Skeletal muscle tissue (tissue), 4 donors: ENCODE results near the gene SLC41A3. TPM values are rescaled to one million over a fixed set of nuclear protein-coding genes. Genes with fewer than 3 reads are reported as not detected.
A peak's percentile ranks its signal among the peaks of the same experiment; 100 is the strongest.
"Not testable (repeated sequence)": the region's sequence is repeated elsewhere in the genome, so short reads cannot be mapped to it uniquely, and the experiment has no call there.

Experiments used
- H3K27ac ChIP-seq: one replicate; pipeline ENCODE4 v1.7.0; 2013; ENCODE audit warnings: mild to moderate bottlenecking, low read depth, low read length, inconsistent platforms
- H3K27me3 ChIP-seq, 3 donors: one replicate each; pipeline ENCODE4 v1.7.0; 2013; ENCODE audit warnings: low read length in 3 of 3; ENCODE audit not compliant: control insufficient read depth in 3 of 3, insufficient read depth in 3 of 3
- H3K36me3 ChIP-seq, 3 donors: one replicate each; pipeline ENCODE4 v1.7.0; 2013; ENCODE audit warnings: low read length in 3 of 3; ENCODE audit not compliant: control insufficient read depth in 3 of 3, insufficient read depth in 3 of 3
- H3K4me1 ChIP-seq, 3 donors: one replicate each; pipeline ENCODE4 v1.7.0; 2013; ENCODE audit warnings: low read length in 3 of 3, mild to moderate bottlenecking in 3 of 3; ENCODE audit not compliant: control insufficient read depth in 3 of 3, insufficient read depth in 3 of 3
- H3K4me3 ChIP-seq, 3 donors: one replicate each; pipeline ENCODE4 v1.7.0; 2013; ENCODE audit warnings: low read length in 3 of 3
- H3K9ac ChIP-seq, 3 donors: one replicate each; pipeline ENCODE4 v1.7.0; 2013; ENCODE audit warnings: low read length in 3 of 3, mild to moderate bottlenecking in 3 of 3, moderate library complexity in 2 of 3, low read depth in 1 of 3
- H3K9me3 ChIP-seq, 3 donors: one replicate each; pipeline ENCODE4 v1.7.0; 2013; ENCODE audit warnings: low read length in 3 of 3; ENCODE audit not compliant: control insufficient read depth in 3 of 3
- total RNA-seq: library from RNA; depleted of rRNA; stranded (reverse); fragments of >200 nt; gene quantifications from one replicate; pipeline ENCODE4 v1.2.3, GENCODE V29; 2014
- donor health status: Osteomylitis.

The SLC41A3 gene
- total RNA-seq, 1 donor from 2014 or later: 31.3 TPM

GRCh38 chr3:126067959-126068358 lies 16.0 kb downstream of the SLC41A3 start:
- Histone ChIP-seq H3K9ac (peak overlapping the region in 1 of 3 donors; percentile 3), H3K36me3 (peaks cover 0 to 14% (median 2%) of the 10 kb centered on the region in 3 donors), H3K9me3 (no peaks in the 10 kb centered on the region), H3K27ac (no peak overlapping the region), H3K4me1 (peaks cover 0 to 12% (median 7%) of the 10 kb centered on the region in 3 donors), H3K27me3 (no peaks in the 10 kb centered on the region), H3K4me3 (no peak overlapping the region)

- H3K27ac ChIP-seq, H3K9me3 ChIP-seq, H3K9ac ChIP-seq, H3K27me3 ChIP-seq, H3K4me3 ChIP-seq: not testable (repeated sequence)
- Histone ChIP-seq H3K4me1 (peaks cover 0 to 15% (median 10%) of the 10 kb centered on the region in 3 donors), H3K36me3 (peaks cover 0 to 14% (median 2%) of the 10 kb centered on the region in 3 donors)
Observed at GRCh38 chr3:126066676-126067075, 17.2 kb downstream of the SLC41A3 start.

- no peak overlapping the region for H3K27ac ChIP-seq
- H3K36me3 ChIP-seq: peaks cover 0 to 14% (median 2%) of the 10 kb centered on the region in 3 donors
- no peaks in the 10 kb centered on the region for H3K9me3 ChIP-seq
- H3K4me1 ChIP-seq: peaks cover 6 to 23% (median 18%) of the 10 kb centered on the region in 3 donors
- no peaks in the 10 kb centered on the region for H3K27me3 ChIP-seq
- no peak overlapping the region for H3K9ac ChIP-seq
- H3K4me3 ChIP-seq: no peak overlapping the region
Observed at GRCh38 chr3:126065876-126066275, 18.0 kb downstream of the SLC41A3 start.

- no peak overlapping the region for H3K27ac ChIP-seq
- no peaks in the 10 kb centered on the region for H3K9me3 ChIP-seq
- no peak overlapping the region for H3K9ac ChIP-seq
- H3K27me3 ChIP-seq: no peaks in the 10 kb centered on the region
- peaks cover 10 to 33% (median 22%) of the 10 kb centered on the region in 3 donors for H3K4me1 ChIP-seq
- no peak overlapping the region for H3K4me3 ChIP-seq
- H3K36me3 ChIP-seq: peaks cover 0 to 15% (median 2%) of the 10 kb centered on the region in 3 donors
Observed at GRCh38 chr3:126064627-126065258, 19.2 kb downstream of the SLC41A3 start.

GRCh38 chr3:126063358-126063965 lies 20.5 kb downstream of the SLC41A3 start:
- Histone ChIP-seq H3K27me3 (no peaks in the 10 kb centered on the region), H3K4me1 (peaks cover 16 to 42% (median 33%) of the 10 kb centered on the region in 3 donors), H3K4me3 (no peak overlapping the region), H3K27ac (no peak overlapping the region), H3K9ac (no peak overlapping the region), H3K9me3 (no peaks in the 10 kb centered on the region), H3K36me3 (peaks cover 0 to 18% (median 2%) of the 10 kb centered on the region in 3 donors)

- Histone ChIP-seq H3K4me1 (peaks cover 30 to 62% (median 51%) of the 10 kb centered on the region in 3 donors), H3K36me3 (peaks cover 0 to 9% (median 0%) of the 10 kb centered on the region in 3 donors), H3K9me3 (no peaks in the 10 kb centered on the region), H3K9ac (no peak overlapping the region), H3K27ac (peak overlapping the region; percentile 32), H3K4me3 (no peak overlapping the region), H3K27me3 (no peaks in the 10 kb centered on the region)
Observed at GRCh38 chr3:126061301-126062032, 22.5 kb downstream of the SLC41A3 start.

GRCh38 chr3:126060613-126061145 lies 23.2 kb downstream of the SLC41A3 start:
- H3K36me3 ChIP-seq: peaks cover 0 to 6% (median 0%) of the 10 kb centered on the region in 3 donors
- H3K9me3 ChIP-seq: no peaks in the 10 kb centered on the region
- H3K27ac ChIP-seq: peak overlapping the region; percentile 32
- peak overlapping the region in 2 of 3 donors; percentile 33 to 43 for H3K9ac ChIP-seq
- H3K4me1 ChIP-seq: peaks cover 34 to 70% (median 57%) of the 10 kb centered on the region in 3 donors
- H3K27me3 ChIP-seq: no peaks in the 10 kb centered on the region
- H3K4me3 ChIP-seq: peak overlapping the region in 2 of 3 donors; percentile 30 to 58

GRCh38 chr3:126058666-126059065 lies 25.3 kb downstream of the SLC41A3 start:
- peak overlapping the region in 1 of 3 donors; percentile 16 for H3K9ac ChIP-seq
- peaks cover 0 to 7% (median 0%) of the 10 kb centered on the region in 3 donors for H3K36me3 ChIP-seq
- H3K27ac ChIP-seq: peak overlapping the region; percentile 15
- no peaks in the 10 kb centered on the region for H3K27me3 ChIP-seq
- peaks cover 34 to 69% (median 56%) of the 10 kb centered on the region in 3 donors for H3K4me1 ChIP-seq
- H3K9me3 ChIP-seq: no peaks in the 10 kb centered on the region
- peak overlapping the region in 1 of 3 donors; percentile 6 for H3K4me3 ChIP-seq

GRCh38 chr3:126057936-126058335 lies 26.0 kb downstream of the SLC41A3 start:
- H3K27me3 ChIP-seq: no peaks in the 10 kb centered on the region
- H3K4me3 ChIP-seq: no peak overlapping the region
- H3K27ac ChIP-seq: peak overlapping the region; percentile 67
- H3K9ac ChIP-seq: peak overlapping the region in 1 of 3 donors; percentile 68
- H3K9me3 ChIP-seq: no peaks in the 10 kb centered on the region
- peaks cover 34 to 63% (median 50%) of the 10 kb centered on the region in 3 donors for H3K4me1 ChIP-seq
- peaks cover 0 to 7% (median 0%) of the 10 kb centered on the region in 3 donors for H3K36me3 ChIP-seq
